ENCODE results near the gene TARS2. TPM values are rescaled to one million over a fixed set of nuclear protein-coding genes. Genes with fewer than 3 reads are reported as not detected.

The TARS2 gene
- total and polyA plus RNA-seq, 4 donors, result 14.3 to 20.5 (median 14.8) TPM

GRCh38 chr1:150498342-150498741 is 11.1 kb downstream of the TARS2 start:
- H3K36me3 ChIP-seq (ENCODE audit: control insufficient read depth in 4 of 4, insufficient read depth in 4 of 4, low read length in 4 of 4), result peaks cover 5 to 29% (median 21%) of the 10 kb centered on the region in 4 donors

DNA sequence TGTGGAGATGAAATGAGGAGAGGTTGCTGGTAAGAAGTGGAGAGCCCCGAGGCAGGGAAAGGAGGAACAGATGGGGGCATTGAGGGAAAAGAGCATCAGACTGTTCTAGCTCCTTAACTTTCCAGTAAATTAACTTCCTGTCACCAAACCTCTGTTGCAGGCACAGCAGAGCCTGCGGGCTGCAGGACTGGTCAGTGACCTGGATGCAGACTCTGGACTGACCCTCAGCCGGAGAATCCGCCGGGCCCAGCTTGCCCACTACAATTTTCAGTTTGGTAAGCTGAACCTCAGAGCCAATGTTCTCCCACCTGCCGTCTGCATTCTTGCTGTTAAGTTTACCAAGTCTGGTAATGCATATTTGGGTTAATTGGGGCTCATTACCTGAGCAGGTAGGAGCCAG is 18.2 kb downstream of the TARS2 start:
- H3K9me3 ChIP-seq (ENCODE audit: control insufficient read depth in 4 of 4, insufficient read depth in 3 of 4, low read length in 3 of 4), result no peaks in the 10 kb centered on the region
- no peak for TF ChIP-seq CTCF (IDR thresholded peaks at IDR 0.05; ENCODE audit: control extremely low read depth, extremely low read depth)
- H3K9ac ChIP-seq (ENCODE audit: insufficient read depth in 1 of 2, low read length in 2 of 2), result no peak overlapping the region
- H3K4me3 ChIP-seq, result no peak overlapping the region
- H3K4me1 ChIP-seq (ENCODE audit: control insufficient read depth in 5 of 5, insufficient read depth in 5 of 5, low read length in 5 of 5), result peaks cover 0 to 15% (median 0%) of the 10 kb centered on the region in 5 donors
- H3K27me3 ChIP-seq (ENCODE audit: control insufficient read depth in 3 of 3, insufficient read depth in 3 of 3, low read length in 2 of 3), result no peaks in the 10 kb centered on the region
- DNase-seq (no peak), ATAC-seq (ENCODE audit: insufficient read depth, low FRiP score) (no peak)
- peaks cover 11 to 27% (median 15%) of the 10 kb centered on the region in 4 donors for H3K36me3 ChIP-seq (ENCODE audit: control insufficient read depth in 4 of 4, insufficient read depth in 4 of 4, low read length in 4 of 4)
- 87 to 91% methylated on average over 6 of the region's 6 CpGs for WGBS, 2 donors
- H3K27ac ChIP-seq (ENCODE audit: low read depth in 1 of 2, low read length in 1 of 2), result no peak overlapping the region

More at GRCh38 chr1:150498342-150498741, 11.1 kb downstream of the TARS2 start:
- H3K27ac ChIP-seq (ENCODE audit: low read depth in 1 of 2, low read length in 1 of 2), result no peak overlapping the region
- H3K9ac ChIP-seq (ENCODE audit: insufficient read depth in 1 of 2, low read length in 2 of 2), result no peak overlapping the region
- no peaks in the 10 kb centered on the region for H3K27me3 ChIP-seq (ENCODE audit: control insufficient read depth in 3 of 3, insufficient read depth in 3 of 3, low read length in 2 of 3)
- H3K4me3 ChIP-seq, result no peak overlapping the region
- TF ChIP-seq CTCF (IDR thresholded peaks at IDR 0.05; ENCODE audit: control extremely low read depth, extremely low read depth), result no peak
- H3K4me1 ChIP-seq (ENCODE audit: control insufficient read depth in 5 of 5, insufficient read depth in 5 of 5, low read length in 5 of 5), result no peaks in the 10 kb centered on the region
- ATAC-seq (ENCODE audit: insufficient read depth, low FRiP score) (no peak), DNase-seq (no peak)
- WGBS, 2 donors, result 97 to 98% methylated on average over 10 of the region's 10 CpGs
- H3K9me3 ChIP-seq (ENCODE audit: control insufficient read depth in 4 of 4, insufficient read depth in 3 of 4, low read length in 3 of 4), result no peaks in the 10 kb centered on the region

DNA sequence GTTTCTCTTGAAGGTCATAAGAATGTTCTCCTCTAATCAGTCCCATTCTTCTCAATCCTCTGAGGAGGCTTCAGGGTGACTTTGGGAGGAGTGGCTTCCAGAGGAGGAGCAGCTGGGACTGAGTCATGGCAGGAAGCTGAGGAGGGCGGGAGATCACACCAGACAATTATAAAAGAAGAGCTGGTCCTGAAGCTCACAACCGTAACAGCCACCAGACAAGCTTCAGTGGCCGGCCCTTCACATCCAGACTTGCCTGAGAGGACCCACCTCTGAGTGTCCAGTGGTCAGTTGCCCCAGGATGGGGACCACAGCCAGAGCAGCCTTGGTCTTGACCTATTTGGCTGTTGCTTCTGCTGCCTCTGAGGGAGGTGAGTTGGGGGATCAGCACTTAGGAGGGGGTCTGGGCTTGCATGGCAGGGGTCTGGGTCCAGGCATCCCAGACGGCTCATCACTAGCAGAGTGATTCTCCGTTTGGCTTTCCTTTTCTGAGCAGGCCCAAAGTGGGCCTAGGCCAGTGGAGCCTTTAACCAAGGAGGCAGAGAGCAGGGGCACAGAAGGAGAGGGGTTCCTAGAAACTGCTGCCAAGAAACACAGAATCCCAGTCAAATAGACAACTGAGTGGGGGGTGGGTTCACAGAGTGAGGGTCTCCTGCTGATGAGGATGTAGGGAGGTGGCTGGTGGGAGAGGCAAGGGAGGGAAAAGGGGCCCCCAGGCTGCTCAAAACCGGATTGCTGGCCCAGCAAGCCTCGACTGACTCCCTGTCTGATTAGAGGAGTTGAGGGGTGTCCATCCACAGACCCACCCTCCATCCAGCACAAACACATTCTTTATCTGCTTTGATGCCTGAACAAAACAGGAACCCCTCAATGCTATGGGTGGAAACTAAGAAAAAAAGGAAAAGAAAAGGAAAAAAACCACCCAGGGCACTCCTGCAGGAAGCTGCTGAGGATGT is 21.0 kb downstream of the TARS2 start, which contains the start of gene ECM1:
Gene ECM1, plus strand, starts transcription at position 198 of the 953 bp plus-strand sequence. Its CDS starts 101 bp downstream, at position 299.
- Histone ChIP-seq H3K4me1 (ENCODE audit: control insufficient read depth in 5 of 5, insufficient read depth in 5 of 5, low read length in 5 of 5) (peaks cover 0 to 15% (median 0%) of the 10 kb centered on the region in 5 donors), H3K9me3 (ENCODE audit: control insufficient read depth in 4 of 4, insufficient read depth in 3 of 4, low read length in 3 of 4) (no peaks in the 10 kb centered on the region), H3K36me3 (ENCODE audit: control insufficient read depth in 4 of 4, insufficient read depth in 4 of 4, low read length in 4 of 4) (peaks cover 9 to 25% (median 10%) of the 10 kb centered on the region in 4 donors), H3K9ac (ENCODE audit: insufficient read depth in 1 of 2, low read length in 2 of 2) (no peak within 1 kb of the TSS), H3K4me3 (no peak within 1 kb of the TSS), H3K27me3 (ENCODE audit: control insufficient read depth in 3 of 3, insufficient read depth in 3 of 3, low read length in 2 of 3) (no peaks in the 10 kb centered on the region), H3K27ac (ENCODE audit: low read depth in 1 of 2, low read length in 1 of 2) (peak within 1 kb of the TSS; percentile 62 to 82)
- DNase-seq (peak in 1 of 3 donors; percentile 32), ATAC-seq (ENCODE audit: insufficient read depth, low FRiP score) (peak; percentile 71)
- WGBS, 2 donors, result 64 to 65% methylated on average over 7 of the region's 7 CpGs
- TF ChIP-seq CTCF (IDR thresholded peaks at IDR 0.05; ENCODE audit: control extremely low read depth, extremely low read depth), result no peak

Data from lung (tissue), 12 donors.